H1 (cell line): Measurements from ENCODE around the gene RFX2. TPM values are rescaled to one million over a fixed set of nuclear protein-coding genes. Genes with fewer than 3 reads are reported as not detected.

Experiments
- ASH2L ChIP-seq: fragments of 200-600, 300-600 bp; sonication (generic); IDR thresholded peaks from one replicate; pipeline ENCODE4 v1.7.1; 2017; ENCODE audit warnings: low read length
- FOSL1 ChIP-seq: IDR thresholded peaks from 2 replicates; pipeline ENCODE4 v1.6.1; 2011; ENCODE audit warnings: mild to moderate bottlenecking, low read depth, low read length, moderate library complexity; ENCODE audit not compliant: insufficient read depth
- TAF1 ChIP-seq: IDR thresholded peaks from 2 replicates; pipeline ENCODE4 v1.6.1; 2011; ENCODE audit warnings: mild to moderate bottlenecking, low read depth, low read length
- TEAD4 ChIP-seq: IDR thresholded peaks from 2 replicates; pipeline ENCODE4 v1.6.1; 2012; ENCODE audit warnings: low read depth, low read length, inconsistent platforms, mixed read lengths
- USF2 ChIP-seq: IDR thresholded peaks from 2 replicates; pipeline ENCODE4 v1.6.1; 2011; ENCODE audit warnings: low read length, improper control_type of control experiment
- polyA plus RNA-seq, 7 experiments: library from polyadenylated mRNA; depleted of rRNA in 3 of 7; stranded (reverse) in 5 of 7; unstranded in 2 of 7; fragments of >200 nt in 5 of 7; fragments of 200-250 nt in 2 of 7; gene quantifications; 1 replicate in 5 of 7; 2 replicates in 1 of 7; 4 replicates in 1 of 7; pipeline versions ENCODE4 v1.2.1 to v1.2.3, GENCODE V29; 2011 to 2013; ENCODE audit warnings: missing spikeins in 2 of 7, mixed read lengths in 2 of 7
- total RNA-seq: library from RNA; stranded (reverse); fragmentation: NEBNext Ultra II Directional; extraction: Animal tissue kit (Norgen Biotek cat#: 25700); gene quantifications from 2 replicates; pipeline ENCODE4 v1.2.1, GENCODE V29; 2021

RFX2 gene
- total and polyA plus RNA-seq, 2 of the 8 experiments (the other 6 are each of a cell fraction or from before 2014, with no cell fraction given) = 4.8 to 5.3 TPM

DNA sequence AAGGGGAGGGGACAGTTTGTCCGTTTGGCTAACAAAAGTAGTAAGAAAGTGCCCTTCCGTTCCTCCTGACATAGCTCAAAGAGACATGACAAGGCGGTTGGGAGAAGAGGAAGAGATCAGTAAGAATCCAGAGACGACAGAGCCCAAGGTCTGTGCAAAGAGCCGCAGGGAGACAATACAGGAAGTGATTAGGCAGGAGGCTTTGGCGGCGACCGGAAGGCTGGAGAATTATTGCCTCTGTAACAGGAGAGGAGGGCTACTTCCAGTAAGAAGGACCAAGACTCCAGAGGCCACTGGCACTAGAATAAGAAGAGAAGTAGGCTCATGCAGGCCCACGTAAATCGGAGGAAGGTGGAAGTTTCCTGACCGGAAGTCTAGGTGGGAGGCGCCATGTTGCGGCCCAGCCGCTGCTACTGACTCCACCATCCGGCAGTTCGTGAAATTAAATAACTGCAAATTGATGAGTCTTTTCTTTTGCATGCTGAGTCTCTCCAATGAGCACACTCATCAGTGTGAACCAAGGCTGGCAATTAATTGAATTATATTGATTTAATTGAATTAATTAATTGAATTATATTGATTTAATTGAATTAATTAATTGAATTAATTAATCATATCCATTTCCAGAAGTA lies 9.9 kb downstream of the RFX2 start (continued):
- TF ChIP-seq TAF1 (no peak), FOSL1 (no peak), USF2 (no peak), TEAD4 (no peak), ASH2L (no peak)
